B cell (primary cell): ENCODE measurements around the gene SIRPG. TPM values are rescaled to one million over a fixed set of nuclear protein-coding genes. Genes with fewer than 3 reads are reported as not detected.

Experiments used
- ATAC-seq: fragments of 200-7000 bp; cut with Tn5 transposase; one replicate; pipeline ENCODE4 v1.10.0; 2021; ENCODE audit warnings: low read depth, mild to moderate bottlenecking, moderate number of reproducible peaks, moderate library complexity
- CTCF ChIA-PET: fragments of 350-600 bp; sonication (Branson Sonifier 250); formaldehyde crosslinking; loops from one replicate; lab custom pipeline; 2021; ENCODE audit warnings: antibody characterized with exemption, inconsistent platforms; lab: Charles Lee
- POLR2A ChIA-PET: fragments of 350-600 bp; sonication (Branson Sonifier 250); formaldehyde crosslinking; loops from one replicate; lab custom pipeline; 2021; ENCODE audit warnings: antibody characterized with exemption; lab: Charles Lee
- DNase-seq: peaks from one replicate; pipeline ENCODE4 v3.0.0; 2013
- H2AFZ ChIP-seq: 2 replicates; pipeline ENCODE4 v1.6.1; 2012; ENCODE audit warnings: mild to moderate bottlenecking, low read depth, low read length; ENCODE audit not compliant: insufficient read depth, poor library complexity, severe bottlenecking
- H3K27ac ChIP-seq, 2 donors: 1 replicate in 1 of 2; 2 replicates in 1 of 2; pipeline ENCODE4 v1.5.1; 2012 to 2013; ENCODE audit warnings: low read length in 2 of 2, mild to moderate bottlenecking in 2 of 2, moderate library complexity in 1 of 2
- H3K27me3 ChIP-seq, 4 experiments: fragments of 200-600 bp in 1 of 4; sonication (generic) in 1 of 4; replicated peaks in 1 of 4; 1 replicate in 2 of 4; 2 replicates in 2 of 4; pipeline versions ENCODE4 v1.6.1 to v1.7.0; 2013 to 2016; ENCODE audit warnings: low read length in 3 of 4, mild to moderate bottlenecking in 2 of 4, mixed read lengths in 1 of 4, moderate library complexity in 1 of 4; ENCODE audit not compliant: insufficient read depth in 4 of 4, control insufficient read depth in 3 of 4; ENCODE audit errors: control extremely low read depth in 1 of 4
- H3K36me3 ChIP-seq, 2 experiments: replicated peaks in 1 of 2; 1 replicate in 1 of 2; 2 replicates in 1 of 2; pipeline versions ENCODE4 v1.6.1 to v1.7.1; 2013; ENCODE audit warnings: low read length in 1 of 2; ENCODE audit not compliant: insufficient read depth in 2 of 2, control insufficient read depth in 1 of 2; ENCODE audit errors: control extremely low read depth in 1 of 2, extremely low read depth in 1 of 2
- H3K4me1 ChIP-seq, 2 donors: fragments of 200-600 bp in 1 of 2; sonication (generic) in 1 of 2; 1 replicate in 1 of 2; 2 replicates in 1 of 2; pipeline versions ENCODE4 v1.5.1 to v1.6.1; 2013 to 2017; ENCODE audit warnings: low read length in 2 of 2; ENCODE audit not compliant: control insufficient read depth in 2 of 2, insufficient read depth in 2 of 2
- H3K4me2 ChIP-seq: replicated peaks from 2 replicates; pipeline ENCODE3; 2012; ENCODE audit warnings: mild to moderate bottlenecking, low read depth, low read length; ENCODE audit not compliant: poor library complexity, severe bottlenecking
- H3K4me3 ChIP-seq, 5 experiments: fragments of 200-600 bp in 1 of 5; sonication (generic) in 1 of 5; 1 replicate in 3 of 5; 2 replicates in 2 of 5; pipeline versions ENCODE4 v1.5.1 to v1.7.0; 2011 to 2016; ENCODE audit warnings: low read length in 4 of 5, mild to moderate bottlenecking in 4 of 5, low read depth in 2 of 5, control low read depth in 1 of 5, moderate library complexity in 1 of 5; ENCODE audit not compliant: insufficient read depth in 1 of 5; ENCODE audit errors: control extremely low read depth in 1 of 5, extremely low read depth in 1 of 5
- H3K79me2 ChIP-seq: fragments of 200-600 bp; sonication (generic); one replicate; pipeline ENCODE4 v1.6.0; 2016; ENCODE audit warnings: low read length; ENCODE audit not compliant: control insufficient read depth, insufficient read depth
- H3K9ac ChIP-seq: fragments of 200-600 bp; sonication (generic); 2 replicates; pipeline ENCODE4 v1.6.1; 2017; ENCODE audit warnings: mild to moderate bottlenecking, low read length, moderate library complexity
- H3K9me3 ChIP-seq, 3 donors: one replicate each; pipeline versions ENCODE4 v1.6.1 to v1.7.1; 2013; ENCODE audit warnings: low read length in 2 of 3; ENCODE audit not compliant: control insufficient read depth in 2 of 3, insufficient read depth in 1 of 3; ENCODE audit errors: control extremely low read depth in 1 of 3
- H4K20me1 ChIP-seq: 2 replicates; pipeline ENCODE4 v1.6.0; 2012; ENCODE audit warnings: mild to moderate bottlenecking, low read length; ENCODE audit not compliant: insufficient read depth, control insufficient read depth, poor library complexity, severe bottlenecking
- H3K27ac Mint-ChIP-seq: one replicate; pipeline ENCODE4 v1.8.0; 2021; ENCODE audit warnings: mixed read lengths
- H3K27me3 Mint-ChIP-seq: one replicate; pipeline ENCODE4 v1.8.0; 2021; ENCODE audit warnings: mixed read lengths
- H3K4me1 Mint-ChIP-seq: one replicate; pipeline ENCODE4 v1.8.0; 2021; ENCODE audit warnings: mixed read lengths
- H3K4me3 Mint-ChIP-seq: one replicate; pipeline ENCODE4 v1.8.0; 2021; ENCODE audit warnings: mixed read lengths
- H3K9me3 Mint-ChIP-seq: one replicate; pipeline ENCODE4 v1.8.0; 2022; ENCODE audit warnings: mixed read lengths; ENCODE audit not compliant: insufficient read depth
- CTCF ChIP-seq: fragments of 200-600 bp; IDR thresholded peaks from one replicate; pipeline ENCODE4 v1.8.0; 2022; ENCODE audit warnings: antibody characterized with exemption, mild to moderate bottlenecking
- EZH2 ChIP-seq: IDR thresholded peaks from 2 replicates; pipeline ENCODE4 v1.6.1; 2012; ENCODE audit warnings: borderline replicate concordance, low read depth, mild to moderate bottlenecking, moderate library complexity, low read length; ENCODE audit not compliant: insufficient read depth, poor library complexity, severe bottlenecking
- WGBS: methylation state at CpG from one replicate; pipeline ENCODE4 v1.1.5; 2013; ENCODE audit warnings: missing lambda C conversion rate; ENCODE audit not compliant: insufficient coverage; 5-methylcytosine and 5-hydroxymethylcytosine counted together
- intact Hi-C: fragments of 100-400 bp; cut with micrococcal nuclease; formaldehyde crosslinking; loops from one replicate; pipeline ENCODE4 v1.10.0; 2022
- polyA plus RNA-seq: library from polyadenylated mRNA; depleted of rRNA; stranded (reverse); fragments of >200 nt; gene quantifications from 2 replicates; pipeline ENCODE4 v1.2.3, GENCODE V29; 2012
- total RNA-seq, 2 donors: library from RNA; stranded (reverse); fragments of 120-200 nt in 1 of 2; gene quantifications; 1 replicate in 1 of 2; 2 replicates in 1 of 2; pipeline versions ENCODE4 v1.2.3 to v1.2.4, GENCODE V29; 2013 to 2022

SIRPG gene
- total and polyA plus RNA-seq, 2 donors (not counting 1 experiment from before 2014, with no cell fraction given): 0.09 TPM; not detected in 1

- Histone ChIP-seq H2AFZ (no peak overlapping the region), H3K9me3 (peaks cover 0 to 7% (median 0%) of the 10 kb centered on the region in 3 donors), H3K79me2 (no peaks in the 10 kb centered on the region), H3K27ac (no peak overlapping the region), H3K4me1 (peaks cover 25 to 26% of the 10 kb centered on the region in 2 donors), H3K9ac (no peak overlapping the region), H4K20me1 (no peaks in the 10 kb centered on the region), H3K4me3 (no peak overlapping the region), H3K4me2 (no peak overlapping the region), H3K36me3 (no peaks in the 10 kb centered on the region), H3K27me3 (no peaks in the 10 kb centered on the region)
- H3K4me3 Mint-ChIP-seq: no peak overlapping the region
- 100% methylated on average over 1 of the region's 2 CpGs for WGBS
- no peak for ATAC-seq
- peaks cover 13% of the 10 kb centered on the region for H3K27me3 Mint-ChIP-seq
- ChIA-PET POLR2A (no interaction called here), CTCF (no interaction called here)
- H3K4me1 Mint-ChIP-seq: peaks cover 23% of the 10 kb centered on the region
- no peak overlapping the region for H3K27ac Mint-ChIP-seq
- no peak for DNase-seq
- TF ChIP-seq CTCF (no peak), EZH2 (no peak)
- intact Hi-C loops: no loop called here
- H3K9me3 Mint-ChIP-seq: no peaks in the 10 kb centered on the region
Observed at GRCh38 chr20:1627200-1627550, 30.4 kb downstream of the SIRPG start.

- no peak overlapping the region for H3K4me3 ChIP-seq
- peaks cover 28 to 30% of the 10 kb centered on the region in 2 donors for H3K4me1 ChIP-seq
- ChIA-PET CTCF (no interaction called here), POLR2A (no interaction called here)
- Mint-ChIP-seq H3K4me3 (no peak overlapping the region), H3K27me3 (peaks cover 9% of the 10 kb centered on the region), H3K4me1 (peaks cover 25% of the 10 kb centered on the region), H3K27ac (no peak overlapping the region), H3K9me3 (no peaks in the 10 kb centered on the region)
- ATAC-seq (no peak), DNase-seq (no peak)
- WGBS: 56% methylated on average over 3 of the region's 3 CpGs
- no peak overlapping the region for H3K27ac ChIP-seq
- H3K9ac ChIP-seq: no peak overlapping the region
- no peaks in the 10 kb centered on the region for H3K79me2 ChIP-seq
- no peak for TF ChIP-seq CTCF
- no peak for TF ChIP-seq EZH2
- H2AFZ ChIP-seq: no peak overlapping the region
- no peaks in the 10 kb centered on the region for H4K20me1 ChIP-seq
- no peak overlapping the region for H3K4me2 ChIP-seq
- intact Hi-C loops: no loop called here
- no peaks in the 10 kb centered on the region for H3K27me3 ChIP-seq
- H3K36me3 ChIP-seq: no peaks in the 10 kb centered on the region
- peaks cover 0 to 7% (median 0%) of the 10 kb centered on the region in 3 donors for H3K9me3 ChIP-seq
Observed at GRCh38 chr20:1626528-1627199, 30.9 kb downstream of the SIRPG start.
